Activated CD4-positive, CD25-positive, alpha-beta regulatory T cell treated with anti-CD3 and anti-CD28 coated beads, Interleukin-2, amount 50 U/mL, for 16 hours (primary cell): ENCODE results near the gene SAMHD1.
"Not testable (repeated sequence)": the region's sequence is repeated elsewhere in the genome, so short reads cannot be mapped to it uniquely, and the experiment has no call there.

Experiments used
- DNase-seq: peaks from one replicate; pipeline ENCODE4 v3.0.0-alpha.2; 2020; ENCODE audit warnings: low read depth, low spot score

Gene SAMHD1

GRCh38 chr20:36951198-36951978 lies at the start of gene SAMHD1:
Gene SAMHD1 (minus strand): TSS chr20:36951708. CDS start chr20:36951643, 65 bp downstream.
- peak; percentile 84 for DNase-seq

GRCh38 chr20:37000171-37000570 lies 48.7 kb upstream of the SAMHD1 start:
- DNase-seq, result not testable (repeated sequence)

- DNase-seq, result no peak
Measured at GRCh38 chr20:36998652-36999051, 47.1 kb upstream of the SAMHD1 start.

GRCh38 chr20:36997121-36997520 lies 45.6 kb upstream of the SAMHD1 start:
- no peak for DNase-seq

GRCh38 chr20:36994221-36994620 lies 42.7 kb upstream of the SAMHD1 start:
- DNase-seq, result not testable (repeated sequence)

GRCh38 chr20:36992802-36993334 lies 41.4 kb upstream of the SAMHD1 start:
- DNase-seq, result no peak

- no peak for DNase-seq
Measured at GRCh38 chr20:36991703-36992102, 40.2 kb upstream of the SAMHD1 start.

- DNase-seq, result no peak
Measured at GRCh38 chr20:36989797-36990196, 38.3 kb upstream of the SAMHD1 start.

GRCh38 chr20:36988494-36988966 lies 37.0 kb upstream of the SAMHD1 start:
- no peak for DNase-seq

GRCh38 chr20:36984257-36984638 lies 32.7 kb upstream of the SAMHD1 start:
- no peak for DNase-seq

GRCh38 chr20:36975099-36975818 lies 23.8 kb upstream of the SAMHD1 start:
- peak; percentile 34 for DNase-seq

- DNase-seq, result no peak
Measured at GRCh38 chr20:36974660-36975059, 23.2 kb upstream of the SAMHD1 start.

GRCh38 chr20:36971103-36971502 lies 19.6 kb upstream of the SAMHD1 start:
- DNase-seq, result no peak

GRCh38 chr20:36969478-36970186 lies 18.1 kb upstream of the SAMHD1 start:
- DNase-seq, result peak; percentile 10

- DNase-seq, result no peak
Measured at GRCh38 chr20:36969051-36969450, 17.5 kb upstream of the SAMHD1 start.

GRCh38 chr20:36967636-36968035 lies 16.1 kb upstream of the SAMHD1 start:
- no peak for DNase-seq

- not testable (repeated sequence) for DNase-seq
Measured at GRCh38 chr20:36966965-36967364, 15.5 kb upstream of the SAMHD1 start.

- DNase-seq, result not testable (repeated sequence)
Measured at GRCh38 chr20:36962354-36962941, 10.9 kb upstream of the SAMHD1 start.

GRCh38 chr20:36959242-36959641 lies 7.7 kb upstream of the SAMHD1 start:
- no peak for DNase-seq

- DNase-seq, result no peak
Measured at GRCh38 chr20:36957875-36958667, 6.6 kb upstream of the SAMHD1 start.

- no peak for DNase-seq
Measured at GRCh38 chr20:36956674-36957073, 5.2 kb upstream of the SAMHD1 start.
